CD4-positive, alpha-beta T cell treated with Interleukin-4 for 4 hours (primary cell): ENCODE data around the gene ALKBH3.

Source experiments
- DNase-seq: peaks from one replicate; pipeline ENCODE4 v3.0.0-alpha.2; 2020

The ALKBH3 gene

GRCh38 chr11:43968719-43969118, 88.1 kb downstream of the ALKBH3 start:
- no peak for DNase-seq

- no peak for DNase-seq
Observed at GRCh38 chr11:43969543-43969942, 88.9 kb downstream of the ALKBH3 start.
